SU-DHL-6 (cell line): ENCODE measurements around the gene JPH4.
"Not testable (repeated sequence)": the region's sequence is repeated elsewhere in the genome, so short reads cannot be mapped to it uniquely, and the experiment has no call there.

Source experiments
- H2AFZ ChIP-seq: fragments of 200-600 bp; sonication (generic); 2 replicates; pipeline ENCODE4 v1.6.1; 2014; ENCODE audit warnings: low read depth, mild to moderate bottlenecking, moderate library complexity, mixed read lengths, antibody characterized with exemption, low read length; ENCODE audit not compliant: severe bottlenecking
- H3F3A ChIP-seq: fragments of 200-600 bp; shearing (Covaris generic); 2 replicates; pipeline ENCODE4 v1.6.0; 2016; ENCODE audit warnings: antibody characterized with exemption, mild to moderate bottlenecking; ENCODE audit not compliant: insufficient read depth
- H3K27ac ChIP-seq: fragments of 200-600 bp; sonication (generic); 2 replicates; pipeline ENCODE4 v1.5.1; 2016; ENCODE audit warnings: low read depth, mild to moderate bottlenecking, low read length, moderate library complexity, mixed read lengths
- H3K27me3 ChIP-seq: fragments of 200-600 bp; sonication (generic), shearing (Covaris generic); 2 replicates; pipeline ENCODE4 v1.6.0; 2014; ENCODE audit warnings: mild to moderate bottlenecking, low read length
- H3K36me3 ChIP-seq: fragments of 200-600 bp; sonication (generic); 2 replicates; pipeline ENCODE4 v1.6.1; 2014; ENCODE audit warnings: mild to moderate bottlenecking, low read length, mixed read lengths
- H3K4me2 ChIP-seq: fragments of 300-600, 200-600 bp; shearing (Covaris generic), sonication (generic); 2 replicates; pipeline ENCODE4 v1.6.0; 2014; ENCODE audit warnings: low read length, low read depth, mild to moderate bottlenecking; ENCODE audit not compliant: poor library complexity, severe bottlenecking
- H3K4me3 ChIP-seq: fragments of 200-600 bp; sonication (generic); 2 replicates; pipeline ENCODE4 v1.5.1; 2014; ENCODE audit warnings: antibody characterized with exemption, low read length, mild to moderate bottlenecking, mixed read lengths; ENCODE audit not compliant: insufficient read depth, poor library complexity, severe bottlenecking
- H3K79me2 ChIP-seq: fragments of 200-600 bp; sonication (generic); 2 replicates; pipeline ENCODE4 v1.6.1; 2014; ENCODE audit warnings: mild to moderate bottlenecking, low read length, moderate library complexity; ENCODE audit not compliant: insufficient read depth
- H3K9ac ChIP-seq: fragments of 200-600 bp; sonication (generic); 2 replicates; pipeline ENCODE4 v1.7.0; 2014; ENCODE audit warnings: mild to moderate bottlenecking, low read length
- H3K9me2 ChIP-seq: fragments of 200-600 bp; sonication (generic); replicated peaks from 2 replicates; pipeline ENCODE4 v1.6.1; 2014; ENCODE audit warnings: low read length; ENCODE audit not compliant: insufficient read depth
- H3K9me3 ChIP-seq: fragments of 200-600 bp; sonication (generic); 2 replicates; pipeline ENCODE4 v1.6.1; 2014; ENCODE audit warnings: low read length, mixed read lengths; ENCODE audit not compliant: insufficient read depth
- H4K20me1 ChIP-seq: fragments of 200-600 bp; sonication (generic); 2 replicates; pipeline ENCODE4 v1.6.1; 2014; ENCODE audit warnings: low read depth, mild to moderate bottlenecking, antibody characterized with exemption, low read length, moderate library complexity, mixed read lengths
- EZH2phosphoT487 ChIP-seq: fragments of 200-600 bp; sonication (generic), shearing (Covaris generic); conservative IDR thresholded peaks from 2 replicates; pipeline ENCODE4 v1.6.1; 2018; ENCODE audit warnings: mild to moderate bottlenecking, antibody characterized with exemption, low read length, moderate library complexity, mixed read lengths
- TF ChIP-seq, protein P1 (sequence below): fragments of 200-600 bp; sonication (generic); IDR thresholded peaks from one replicate; pipeline ENCODE4 v1.5.1; 2017; ENCODE audit warnings: antibody characterized with exemption, mild to moderate bottlenecking, low read length, moderate library complexity; ENCODE audit not compliant: insufficient read depth, poor library complexity, severe bottlenecking

The JPH4 gene

DNA sequence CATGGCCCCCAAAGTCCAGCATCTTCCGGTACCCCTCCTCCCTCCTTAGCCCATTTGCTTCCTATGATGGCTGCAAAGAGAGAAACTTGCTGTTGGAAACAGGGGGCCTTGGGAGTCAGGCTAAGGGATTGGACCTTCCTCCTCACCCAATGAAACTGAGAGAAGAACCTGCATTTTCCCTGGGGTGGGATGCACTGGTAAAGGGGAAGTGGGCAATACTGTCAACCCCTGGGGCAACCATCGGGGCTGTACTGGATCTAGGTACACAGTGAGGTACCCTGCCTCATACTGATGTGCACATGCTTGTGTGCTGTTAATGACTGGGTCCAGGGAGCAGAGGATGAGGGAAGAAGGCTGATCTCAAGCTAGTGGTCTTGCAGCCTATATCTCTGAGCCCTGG is 11.0 kb upstream of the JPH4 start:
- Histone ChIP-seq H3K9me3 (no peaks in the 10 kb centered on the region), H3F3A (no peaks in the 10 kb centered on the region), H3K79me2 (no peaks in the 10 kb centered on the region), H3K27me3 (no peaks in the 10 kb centered on the region), H3K9me2 (no peaks in the 10 kb centered on the region), H3K27ac (no peak overlapping the region), H3K9ac (no peak overlapping the region), H3K4me2 (no peak overlapping the region), H3K36me3 (no peaks in the 10 kb centered on the region), H2AFZ (no peak overlapping the region), H4K20me1 (no peaks in the 10 kb centered on the region), H3K4me3 (no peak overlapping the region)
- TF ChIP-seq, protein P1, sequence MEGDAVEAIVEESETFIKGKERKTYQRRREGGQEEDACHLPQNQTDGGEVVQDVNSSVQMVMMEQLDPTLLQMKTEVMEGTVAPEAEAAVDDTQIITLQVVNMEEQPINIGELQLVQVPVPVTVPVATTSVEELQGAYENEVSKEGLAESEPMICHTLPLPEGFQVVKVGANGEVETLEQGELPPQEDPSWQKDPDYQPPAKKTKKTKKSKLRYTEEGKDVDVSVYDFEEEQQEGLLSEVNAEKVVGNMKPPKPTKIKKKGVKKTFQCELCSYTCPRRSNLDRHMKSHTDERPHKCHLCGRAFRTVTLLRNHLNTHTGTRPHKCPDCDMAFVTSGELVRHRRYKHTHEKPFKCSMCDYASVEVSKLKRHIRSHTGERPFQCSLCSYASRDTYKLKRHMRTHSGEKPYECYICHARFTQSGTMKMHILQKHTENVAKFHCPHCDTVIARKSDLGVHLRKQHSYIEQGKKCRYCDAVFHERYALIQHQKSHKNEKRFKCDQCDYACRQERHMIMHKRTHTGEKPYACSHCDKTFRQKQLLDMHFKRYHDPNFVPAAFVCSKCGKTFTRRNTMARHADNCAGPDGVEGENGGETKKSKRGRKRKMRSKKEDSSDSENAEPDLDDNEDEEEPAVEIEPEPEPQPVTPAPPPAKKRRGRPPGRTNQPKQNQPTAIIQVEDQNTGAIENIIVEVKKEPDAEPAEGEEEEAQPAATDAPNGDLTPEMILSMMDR, result no peak

DNA sequence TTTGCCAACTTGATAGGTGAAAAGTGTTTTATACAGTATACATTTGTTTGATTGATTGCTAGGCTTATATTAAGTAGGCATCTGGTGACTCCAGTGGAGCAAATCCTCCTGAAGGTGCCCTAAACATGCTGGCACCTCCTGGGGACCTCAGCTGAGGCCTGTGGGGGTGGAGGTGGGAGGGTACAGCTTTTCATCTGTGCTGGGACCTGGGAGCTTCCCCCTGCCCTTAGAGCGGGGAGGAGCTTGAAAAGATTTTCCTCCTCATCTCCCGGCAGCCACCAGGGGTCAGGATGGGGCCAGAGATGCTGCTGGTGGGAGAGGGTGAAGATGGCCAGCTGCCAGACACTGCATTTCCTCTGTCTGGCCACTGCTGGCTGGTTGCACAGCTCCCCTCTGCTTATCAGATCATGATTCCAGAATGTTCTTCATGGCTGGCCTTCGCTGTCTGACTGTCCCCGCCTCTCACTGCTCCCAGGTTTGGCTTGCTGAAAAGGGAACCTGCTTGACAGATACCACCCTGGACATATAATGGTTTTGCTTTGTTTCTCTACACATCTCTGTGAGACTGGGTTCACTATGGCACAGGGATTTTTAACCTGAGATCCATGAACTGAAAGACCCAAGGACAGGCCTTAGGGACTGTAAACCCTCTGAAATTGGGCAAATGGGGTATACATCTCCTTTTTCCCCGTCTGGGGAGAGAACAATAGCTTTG is 10.5 kb upstream of the JPH4 start:
- H3K9me3 ChIP-seq, result no peaks in the 10 kb centered on the region
- no peak overlapping the region for H3K4me3 ChIP-seq
- no peak overlapping the region for H3K27ac ChIP-seq
- H3K36me3 ChIP-seq, result no peaks in the 10 kb centered on the region
- no peak overlapping the region for H2AFZ ChIP-seq
- H3K9me2 ChIP-seq, result no peaks in the 10 kb centered on the region
- H3K9ac ChIP-seq, result no peak overlapping the region
- no peaks in the 10 kb centered on the region for H3K27me3 ChIP-seq
- TF ChIP-seq EZH2phosphoT487, result no peak
- TF ChIP-seq, protein P1, result peak; percentile 49
- no peaks in the 10 kb centered on the region for H3K79me2 ChIP-seq
- H3F3A ChIP-seq, result no peaks in the 10 kb centered on the region
- H3K4me2 ChIP-seq, result no peak overlapping the region
- H4K20me1 ChIP-seq, result no peaks in the 10 kb centered on the region

GRCh38 chr14:23584527-23585203 is 6.1 kb upstream of the JPH4 start:
- not testable (repeated sequence) for H3K4me3 ChIP-seq, H3K27ac ChIP-seq, H3K9ac ChIP-seq, H3K9me2 ChIP-seq, H2AFZ ChIP-seq, H3K4me2 ChIP-seq, H3K9me3 ChIP-seq, H3K27me3 ChIP-seq, H3K79me2 ChIP-seq, H4K20me1 ChIP-seq, H3K36me3 ChIP-seq, H3F3A ChIP-seq

GRCh38 chr14:23583761-23584526 is 5.4 kb upstream of the JPH4 start:
- H2AFZ ChIP-seq, H3K27ac ChIP-seq, H3K4me2 ChIP-seq, H3K27me3 ChIP-seq, H3K9me2 ChIP-seq, H3K4me3 ChIP-seq, H3K79me2 ChIP-seq, H4K20me1 ChIP-seq, H3K9me3 ChIP-seq, H3F3A ChIP-seq, H3K36me3 ChIP-seq, H3K9ac ChIP-seq: not testable (repeated sequence)
